SU-DHL-6 (cell line): ENCODE data around the gene GLDN.

Experiments used
- CTCF ChIP-seq: fragments of 200-600 bp; sonication (generic); IDR thresholded peaks from one replicate; pipeline ENCODE4 v1.5.1; 2017; ENCODE audit warnings: antibody characterized with exemption, mild to moderate bottlenecking, low read length, moderate library complexity; ENCODE audit not compliant: insufficient read depth, poor library complexity, severe bottlenecking
- EZH2phosphoT487 ChIP-seq: fragments of 200-600 bp; sonication (generic), shearing (Covaris generic); conservative IDR thresholded peaks from 2 replicates; pipeline ENCODE4 v1.6.1; 2018; ENCODE audit warnings: mild to moderate bottlenecking, antibody characterized with exemption, low read length, moderate library complexity, mixed read lengths

- TF ChIP-seq CTCF (no peak), EZH2phosphoT487 (no peak)
These were observed 17.7 kb upstream of the GLDN start for GRCh38 chr15:51323749-51324148.
